Measurements from ENCODE around the gene KCNC1.

The KCNC1 gene

GRCh38 chr11:17781221-17781620 lies 46.6 kb downstream of the KCNC1 start:
- TF ChIP-seq, protein P1, sequence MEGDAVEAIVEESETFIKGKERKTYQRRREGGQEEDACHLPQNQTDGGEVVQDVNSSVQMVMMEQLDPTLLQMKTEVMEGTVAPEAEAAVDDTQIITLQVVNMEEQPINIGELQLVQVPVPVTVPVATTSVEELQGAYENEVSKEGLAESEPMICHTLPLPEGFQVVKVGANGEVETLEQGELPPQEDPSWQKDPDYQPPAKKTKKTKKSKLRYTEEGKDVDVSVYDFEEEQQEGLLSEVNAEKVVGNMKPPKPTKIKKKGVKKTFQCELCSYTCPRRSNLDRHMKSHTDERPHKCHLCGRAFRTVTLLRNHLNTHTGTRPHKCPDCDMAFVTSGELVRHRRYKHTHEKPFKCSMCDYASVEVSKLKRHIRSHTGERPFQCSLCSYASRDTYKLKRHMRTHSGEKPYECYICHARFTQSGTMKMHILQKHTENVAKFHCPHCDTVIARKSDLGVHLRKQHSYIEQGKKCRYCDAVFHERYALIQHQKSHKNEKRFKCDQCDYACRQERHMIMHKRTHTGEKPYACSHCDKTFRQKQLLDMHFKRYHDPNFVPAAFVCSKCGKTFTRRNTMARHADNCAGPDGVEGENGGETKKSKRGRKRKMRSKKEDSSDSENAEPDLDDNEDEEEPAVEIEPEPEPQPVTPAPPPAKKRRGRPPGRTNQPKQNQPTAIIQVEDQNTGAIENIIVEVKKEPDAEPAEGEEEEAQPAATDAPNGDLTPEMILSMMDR (IDR thresholded peaks at IDR 0.05; ENCODE audit: control insufficient read depth, extremely low read depth, insufficient read depth), result no peak
- DNase-seq (ENCODE audit: low read depth), result no peak
- H3K4me3 ChIP-seq (ENCODE audit: low read depth, low read length), result no peak overlapping the region

GRCh38 chr11:17781626-17782025 lies 47.0 kb downstream of the KCNC1 start:
- TF ChIP-seq, protein P1 (IDR thresholded peaks at IDR 0.05; ENCODE audit: control insufficient read depth, extremely low read depth, insufficient read depth), result no peak
- DNase-seq (ENCODE audit: low read depth), result no peak
- no peak overlapping the region for H3K4me3 ChIP-seq (ENCODE audit: low read depth, low read length)

DNA sequence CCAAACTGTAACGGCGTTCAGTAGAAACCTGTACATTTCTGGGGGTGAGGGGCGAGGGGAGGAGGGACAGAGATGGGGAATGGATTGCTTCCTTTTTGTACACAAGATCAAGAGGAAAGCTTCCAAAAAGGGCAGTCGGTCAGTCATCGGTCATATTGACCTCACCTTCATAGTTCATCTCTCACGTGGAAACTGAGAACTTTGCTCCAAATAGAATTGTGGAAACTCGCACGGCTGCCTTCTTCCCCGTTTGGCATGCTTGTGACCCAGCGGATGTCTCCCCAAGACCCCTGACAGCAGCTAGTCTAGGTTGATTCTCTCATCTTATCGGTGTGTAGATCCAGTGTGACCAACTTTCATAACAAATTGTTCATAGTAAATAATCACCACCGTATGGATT lies 47.6 kb downstream of the KCNC1 start:
- TF ChIP-seq, protein P1 (IDR thresholded peaks at IDR 0.05; ENCODE audit: control insufficient read depth, extremely low read depth, insufficient read depth), result no peak
- no peak overlapping the region for H3K4me3 ChIP-seq (ENCODE audit: low read depth, low read length)
- DNase-seq (ENCODE audit: low read depth), result no peak

DNA sequence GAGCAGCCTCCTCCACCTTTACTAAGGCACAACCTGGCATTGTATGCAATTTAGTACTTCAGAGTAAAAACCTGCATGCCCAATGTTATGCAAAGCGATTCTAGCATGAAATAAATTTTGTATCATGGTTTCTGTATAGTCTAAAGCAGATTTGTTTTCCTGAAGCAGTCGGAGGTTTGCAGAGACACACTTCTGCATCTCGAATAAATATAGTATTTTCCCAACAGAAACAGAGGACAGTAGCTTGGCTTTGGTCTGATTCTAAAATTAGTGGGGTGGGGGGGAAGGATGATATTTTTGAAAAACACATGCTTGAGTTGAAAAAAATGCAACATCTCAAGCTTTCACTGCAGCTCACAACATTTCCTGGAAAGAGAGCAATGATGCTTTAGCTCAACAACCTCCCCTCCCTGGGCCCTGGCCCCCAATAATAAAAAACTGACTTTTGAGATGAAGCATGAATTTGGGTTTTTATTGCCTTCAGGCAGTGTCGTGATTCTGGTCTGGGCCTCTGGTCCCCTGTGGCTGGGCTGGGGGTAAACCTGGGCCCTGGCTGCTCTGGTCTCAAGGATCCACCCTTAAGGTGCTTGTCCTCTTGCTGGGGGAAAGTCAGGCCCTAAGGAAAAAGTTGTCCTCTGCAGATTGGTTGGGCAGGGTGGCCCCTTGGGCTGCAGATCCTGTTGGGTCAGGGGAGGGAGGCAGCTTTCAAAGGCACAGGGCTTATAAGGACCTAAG lies 48.2 kb downstream of the KCNC1 start:
- TF ChIP-seq, protein P1 (IDR thresholded peaks at IDR 0.05; ENCODE audit: control insufficient read depth, extremely low read depth, insufficient read depth), result no peak
- no peak for DNase-seq (ENCODE audit: low read depth)

GRCh38 chr11:17783878-17784277 lies 49.3 kb downstream of the KCNC1 start:
- TF ChIP-seq, protein P1 (IDR thresholded peaks at IDR 0.05; ENCODE audit: control insufficient read depth, extremely low read depth, insufficient read depth), result no peak
- no peak overlapping the region for H3K4me3 ChIP-seq (ENCODE audit: low read depth, low read length)
- no peak for DNase-seq (ENCODE audit: low read depth)

More for the DNA sequence above, 48.2 kb downstream of the KCNC1 start:
- H3K4me3 ChIP-seq (ENCODE audit: low read depth, low read length), result no peak overlapping the region

DNA sequence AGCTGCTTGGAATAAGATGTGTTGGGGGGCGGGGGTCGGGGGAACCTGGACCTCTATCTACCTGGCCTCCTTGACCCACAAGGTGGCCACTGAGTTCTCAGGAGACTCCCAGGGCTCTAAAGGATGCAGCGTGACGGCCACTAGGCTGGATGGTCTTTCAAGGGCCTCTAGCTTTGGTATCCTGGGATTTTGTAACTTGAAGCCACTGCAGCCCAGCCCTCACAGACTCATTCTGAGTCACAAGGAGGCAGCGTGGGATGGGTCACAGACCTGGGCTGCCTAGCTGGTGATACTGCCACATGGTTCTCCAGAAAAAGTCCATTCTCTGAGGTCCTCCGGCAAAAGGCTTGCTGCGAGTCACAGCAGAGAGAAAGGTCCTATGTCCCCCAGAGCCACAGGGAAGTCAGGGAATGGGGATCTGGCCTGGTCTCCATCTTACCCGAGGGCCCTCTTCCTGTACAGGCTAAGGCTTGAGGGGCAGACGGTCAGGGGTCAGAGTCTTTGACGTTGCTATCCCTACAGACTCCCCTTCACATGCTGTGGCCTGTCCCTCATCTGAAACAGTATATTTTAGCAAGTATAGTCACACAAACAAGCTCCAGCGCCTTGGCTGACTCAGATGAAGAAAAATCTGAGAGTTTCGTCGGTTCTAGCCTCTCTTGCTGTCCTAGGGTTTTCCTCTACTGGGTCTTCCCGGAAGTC lies 52.4 kb downstream of the KCNC1 start:
- DNase-seq (ENCODE audit: low read depth), result no peak
- no peak overlapping the region for H3K4me3 ChIP-seq (ENCODE audit: low read depth, low read length)
- TF ChIP-seq, protein P1 (IDR thresholded peaks at IDR 0.05; ENCODE audit: control insufficient read depth, extremely low read depth, insufficient read depth), result no peak

Data from LNCaP clone FGC (cell line).